Osteoblast (primary cell): ENCODE results near the gene DDX59. TPM values are rescaled to one million over a fixed set of nuclear protein-coding genes. Genes with fewer than 3 reads are reported as not detected.

Experiments
- DNase-seq: peaks from one replicate; pipeline ENCODE4 v3.0.0; 2011; ENCODE audit warnings: low spot score, mixed read lengths; ENCODE audit not compliant: insufficient read length; ENCODE audit errors: missing footprints
- H2AFZ ChIP-seq: 2 replicates; pipeline ENCODE4 v1.6.0; 2011; ENCODE audit warnings: mild to moderate bottlenecking, low read length
- H3K27ac ChIP-seq: 2 replicates; pipeline ENCODE4 v1.5.1; 2011; ENCODE audit warnings: mild to moderate bottlenecking, low read depth, low read length, moderate library complexity
- H3K27me3 ChIP-seq: 2 replicates; pipeline ENCODE4 v1.6.0; 2012; ENCODE audit warnings: mild to moderate bottlenecking, control low read depth, inconsistent platforms, low read length, moderate library complexity; ENCODE audit not compliant: insufficient read depth
- H3K36me3 ChIP-seq: 2 replicates; pipeline ENCODE4 v1.5.1; 2011; ENCODE audit warnings: mild to moderate bottlenecking, low read length, control low read depth, moderate library complexity; ENCODE audit not compliant: insufficient read depth
- H3K4me1 ChIP-seq: 2 replicates; pipeline ENCODE4 v1.5.1; 2011; ENCODE audit warnings: mild to moderate bottlenecking, low read length, control low read depth, moderate library complexity; ENCODE audit not compliant: insufficient read depth
- H3K4me2 ChIP-seq: 2 replicates; pipeline ENCODE4 v1.6.0; 2011; ENCODE audit warnings: mild to moderate bottlenecking, low read length; ENCODE audit not compliant: insufficient read depth
- H3K4me3 ChIP-seq: fragments of 200-600 bp; sonication (generic); 3 replicates; pipeline ENCODE4 v1.5.1; 2012; ENCODE audit warnings: mild to moderate bottlenecking, low read length, inconsistent platforms; ENCODE audit not compliant: insufficient read depth
- H3K79me2 ChIP-seq: 2 replicates; pipeline ENCODE4 v1.6.0; 2012; ENCODE audit warnings: mild to moderate bottlenecking, low read length, control low read depth, inconsistent platforms; ENCODE audit not compliant: insufficient read depth
- H3K9me3 ChIP-seq: 2 replicates; pipeline ENCODE4 v1.5.1; 2011; ENCODE audit warnings: low read depth, low read length, control low read depth
- H4K20me1 ChIP-seq: 2 replicates; pipeline ENCODE4 v1.6.0; 2012; ENCODE audit warnings: mild to moderate bottlenecking, low read length, control low read depth; ENCODE audit not compliant: insufficient read depth
- total RNA-seq: library from RNA; depleted of rRNA; stranded (reverse); fragments of >200 nt; gene quantifications from 2 replicates; pipeline ENCODE4 v1.2.3, GENCODE V29; 2012
- TF ChIP-seq, protein P1 (sequence below): IDR thresholded peaks from 2 replicates; pipeline ENCODE4 v1.5.1; 2011; ENCODE audit warnings: mild to moderate bottlenecking, low read depth, low read length, moderate library complexity; ENCODE audit errors: extremely low read depth

Gene DDX59
- total RNA-seq, 1 donor, result 11.9 TPM

DNA sequence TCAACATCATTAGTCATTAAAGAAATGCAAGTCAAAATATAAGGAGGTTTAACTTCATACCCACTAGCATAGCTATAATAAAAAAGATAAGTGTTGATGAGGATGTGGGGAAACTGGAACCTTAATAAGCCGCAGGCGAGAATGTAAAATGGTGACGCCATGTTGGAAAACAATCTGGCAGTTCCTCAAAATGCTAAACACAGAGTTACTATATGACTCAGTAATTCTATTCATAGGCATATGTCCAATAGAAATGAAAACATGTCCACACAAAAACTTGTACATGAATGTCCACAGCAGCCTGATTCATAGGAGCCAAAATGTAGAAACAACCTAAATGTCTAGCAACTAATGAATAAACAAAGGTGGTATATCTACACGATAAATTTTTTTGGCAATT lies 23.2 kb downstream of the DDX59 start:
- Histone ChIP-seq H2AFZ (no peak overlapping the region), H3K79me2 (no peaks in the 10 kb centered on the region), H3K27ac (no peak overlapping the region), H3K27me3 (no peaks in the 10 kb centered on the region), H3K9me3 (no peaks in the 10 kb centered on the region), H3K4me3 (no peak overlapping the region), H3K36me3 (peaks cover 13% of the 10 kb centered on the region), H4K20me1 (no peaks in the 10 kb centered on the region), H3K4me2 (no peak overlapping the region), H3K4me1 (no peaks in the 10 kb centered on the region)
- TF ChIP-seq, protein P1, sequence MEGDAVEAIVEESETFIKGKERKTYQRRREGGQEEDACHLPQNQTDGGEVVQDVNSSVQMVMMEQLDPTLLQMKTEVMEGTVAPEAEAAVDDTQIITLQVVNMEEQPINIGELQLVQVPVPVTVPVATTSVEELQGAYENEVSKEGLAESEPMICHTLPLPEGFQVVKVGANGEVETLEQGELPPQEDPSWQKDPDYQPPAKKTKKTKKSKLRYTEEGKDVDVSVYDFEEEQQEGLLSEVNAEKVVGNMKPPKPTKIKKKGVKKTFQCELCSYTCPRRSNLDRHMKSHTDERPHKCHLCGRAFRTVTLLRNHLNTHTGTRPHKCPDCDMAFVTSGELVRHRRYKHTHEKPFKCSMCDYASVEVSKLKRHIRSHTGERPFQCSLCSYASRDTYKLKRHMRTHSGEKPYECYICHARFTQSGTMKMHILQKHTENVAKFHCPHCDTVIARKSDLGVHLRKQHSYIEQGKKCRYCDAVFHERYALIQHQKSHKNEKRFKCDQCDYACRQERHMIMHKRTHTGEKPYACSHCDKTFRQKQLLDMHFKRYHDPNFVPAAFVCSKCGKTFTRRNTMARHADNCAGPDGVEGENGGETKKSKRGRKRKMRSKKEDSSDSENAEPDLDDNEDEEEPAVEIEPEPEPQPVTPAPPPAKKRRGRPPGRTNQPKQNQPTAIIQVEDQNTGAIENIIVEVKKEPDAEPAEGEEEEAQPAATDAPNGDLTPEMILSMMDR, result no peak
- no peak for DNase-seq

DNA sequence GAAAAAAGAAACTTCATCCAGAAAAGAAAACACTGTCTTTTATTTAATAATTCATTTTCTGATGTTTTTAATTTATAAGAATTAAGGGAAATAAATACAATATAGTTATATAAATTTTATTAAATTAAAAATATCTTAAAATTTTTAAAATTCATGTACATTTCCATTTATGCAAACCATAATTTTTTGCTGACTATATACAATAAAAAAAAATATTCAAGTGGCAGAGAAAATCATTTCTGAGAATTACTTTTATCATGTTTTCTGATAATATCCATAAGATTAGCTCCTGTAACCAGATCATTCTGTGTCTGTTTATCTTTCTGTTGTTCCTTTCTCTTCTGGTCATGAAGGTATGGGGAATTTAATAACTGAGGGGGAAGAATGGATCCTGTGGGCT lies 25.7 kb downstream of the DDX59 start:
- H3K36me3 ChIP-seq, result peaks cover 13% of the 10 kb centered on the region
- no peak overlapping the region for H3K4me3 ChIP-seq
- H3K4me1 ChIP-seq, result peaks cover 10% of the 10 kb centered on the region
- H3K27ac ChIP-seq, result no peak overlapping the region
- no peak overlapping the region for H3K4me2 ChIP-seq
- TF ChIP-seq, protein P1, result no peak
- no peaks in the 10 kb centered on the region for H3K79me2 ChIP-seq
- H4K20me1 ChIP-seq, result no peaks in the 10 kb centered on the region
- H3K27me3 ChIP-seq, result no peaks in the 10 kb centered on the region
- DNase-seq, result no peak
- no peak overlapping the region for H2AFZ ChIP-seq
- H3K9me3 ChIP-seq, result no peaks in the 10 kb centered on the region

DNA sequence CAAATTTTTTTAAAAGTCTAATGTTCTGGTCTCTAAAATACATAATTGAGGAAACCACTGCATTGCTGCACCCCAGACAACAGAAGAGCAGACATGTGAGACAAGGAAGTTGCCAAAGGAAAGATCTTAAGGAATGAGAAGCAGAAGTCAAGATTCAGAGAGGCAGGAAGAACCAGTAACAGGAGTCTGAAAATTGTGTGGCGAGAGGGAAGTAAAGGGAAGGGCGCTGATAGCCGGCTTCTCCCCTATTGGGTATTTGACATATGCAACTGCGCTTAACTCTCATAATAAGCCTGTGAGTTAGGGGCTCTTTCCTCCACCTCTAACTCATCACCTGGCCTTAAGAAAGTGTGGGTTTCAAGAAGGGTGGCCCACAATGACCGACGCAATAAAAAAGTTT lies 27.2 kb downstream of the DDX59 start:
- no peaks in the 10 kb centered on the region for H3K27me3 ChIP-seq
- no peak for DNase-seq
- H3K4me3 ChIP-seq, result no peak overlapping the region

DNA sequence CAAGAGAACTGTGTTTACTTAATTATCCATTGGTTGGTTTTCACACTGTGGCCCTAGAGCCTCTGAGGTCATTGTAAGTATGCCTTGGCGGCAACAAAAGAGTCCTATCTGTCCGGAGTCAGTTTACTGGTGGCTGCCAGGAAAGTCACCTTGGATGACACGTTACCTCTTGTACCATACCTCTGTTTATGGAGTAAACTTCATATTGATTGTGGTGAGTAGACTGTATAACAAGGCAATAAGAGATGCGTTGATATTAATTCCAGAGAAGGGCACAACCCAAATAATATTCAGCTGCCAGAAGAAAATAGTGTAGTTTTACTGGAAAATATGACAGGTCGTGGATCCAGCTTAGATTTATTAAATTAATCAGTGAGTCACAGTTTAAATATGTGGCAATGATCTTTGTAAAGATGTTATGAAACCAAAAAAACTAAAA lies 28.7 kb downstream of the DDX59 start:
- Histone ChIP-seq H3K9me3 (no peaks in the 10 kb centered on the region), H3K27ac (no peak overlapping the region), H3K4me1 (peaks cover 10% of the 10 kb centered on the region), H3K79me2 (no peaks in the 10 kb centered on the region), H4K20me1 (no peaks in the 10 kb centered on the region), H3K4me3 (no peak overlapping the region), H3K36me3 (no peaks in the 10 kb centered on the region), H3K4me2 (no peak overlapping the region), H3K27me3 (no peaks in the 10 kb centered on the region), H2AFZ (no peak overlapping the region)
- DNase-seq, result no peak
- TF ChIP-seq, protein P1, result no peak

More for the DNA sequence above, 27.2 kb downstream of the DDX59 start:
- Histone ChIP-seq H3K9me3 (no peaks in the 10 kb centered on the region), H3K79me2 (no peaks in the 10 kb centered on the region), H3K4me2 (no peak overlapping the region), H3K4me1 (peaks cover 10% of the 10 kb centered on the region), H3K27ac (no peak overlapping the region), H4K20me1 (no peaks in the 10 kb centered on the region), H3K36me3 (peaks cover 4% of the 10 kb centered on the region), H2AFZ (no peak overlapping the region)
- TF ChIP-seq, protein P1, result no peak
